Glomerular visceral epithelial cell (primary cell): ENCODE results near the gene ASMT.
"Not testable (repeated sequence)": the region's sequence is repeated elsewhere in the genome, so short reads cannot be mapped to it uniquely, and the experiment has no call there.

Source experiments
- DNase-seq: peaks from one replicate; pipeline ENCODE4 v3.0.0-alpha.2; 2016; ENCODE audit errors: extremely low spot score

ASMT gene

GRCh38 chrX:1614927-1615326 lies at the start of gene ASMT:
TSS of gene ASMT (plus strand) at chrX:1615059. CDS start at chrX:1615200, 141 bp downstream.
- DNase-seq = no peak

GRCh38 chrX:1574181-1574580 lies 40.7 kb upstream of the ASMT start:
- not testable (repeated sequence) for DNase-seq

DNA sequence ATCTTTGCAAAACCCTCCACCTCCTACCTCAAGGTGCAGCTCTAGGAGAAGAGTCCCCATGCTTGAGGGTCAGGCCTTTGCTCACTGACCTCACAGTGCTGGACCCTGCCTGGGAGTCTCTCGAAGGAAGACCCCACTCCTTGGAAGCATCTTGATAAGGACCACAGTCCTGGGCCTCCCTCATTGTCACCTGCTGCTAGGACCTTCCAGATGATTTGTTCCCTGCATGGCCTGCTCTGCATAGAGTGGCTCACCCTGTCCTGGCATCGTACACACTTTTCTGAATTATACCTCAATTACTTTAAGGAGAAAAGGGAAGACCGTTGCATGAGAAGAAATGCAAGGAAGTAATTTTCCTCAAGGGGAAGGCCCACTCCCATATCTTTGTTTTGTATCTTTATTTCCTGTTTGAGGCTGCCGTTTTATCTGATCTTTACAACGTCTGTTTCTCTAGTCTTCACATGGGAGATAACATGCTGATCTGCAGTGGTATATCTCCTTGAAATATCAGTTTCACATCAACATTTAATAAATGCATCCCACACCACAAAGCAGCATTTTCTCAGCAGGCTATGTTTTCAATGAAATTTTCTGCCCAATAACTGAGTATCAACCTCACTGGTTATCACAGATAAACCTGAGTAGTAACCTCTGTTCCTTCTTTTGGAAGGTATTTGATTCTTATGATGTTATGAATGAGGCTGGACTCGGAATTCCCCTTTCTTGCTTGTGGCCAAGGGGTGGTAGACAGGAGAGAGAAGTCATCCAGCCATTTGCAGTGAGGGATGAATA lies 38.5 kb upstream of the ASMT start:
- no peak for DNase-seq

DNA sequence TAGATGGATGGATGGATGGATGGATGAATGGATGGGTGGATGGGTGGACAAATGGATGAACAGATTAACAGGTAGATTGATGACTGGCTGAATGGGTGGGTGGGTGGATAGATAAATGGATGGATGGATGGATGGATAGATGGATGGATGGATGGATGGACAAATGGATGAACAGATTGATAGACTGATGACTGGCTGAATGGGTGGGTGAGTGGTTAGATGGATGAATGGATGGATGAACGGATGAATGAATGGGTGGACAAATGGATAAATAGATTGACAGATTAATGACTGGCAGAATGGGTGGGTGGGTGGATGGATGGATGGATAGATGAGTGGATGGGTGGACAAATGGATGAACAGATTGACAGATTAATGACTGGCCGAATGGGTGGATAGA lies 37.0 kb upstream of the ASMT start:
- no peak for DNase-seq

- DNase-seq = no peak
Observed at GRCh38 chrX:1578511-1579173, 36.2 kb upstream of the ASMT start.

DNA sequence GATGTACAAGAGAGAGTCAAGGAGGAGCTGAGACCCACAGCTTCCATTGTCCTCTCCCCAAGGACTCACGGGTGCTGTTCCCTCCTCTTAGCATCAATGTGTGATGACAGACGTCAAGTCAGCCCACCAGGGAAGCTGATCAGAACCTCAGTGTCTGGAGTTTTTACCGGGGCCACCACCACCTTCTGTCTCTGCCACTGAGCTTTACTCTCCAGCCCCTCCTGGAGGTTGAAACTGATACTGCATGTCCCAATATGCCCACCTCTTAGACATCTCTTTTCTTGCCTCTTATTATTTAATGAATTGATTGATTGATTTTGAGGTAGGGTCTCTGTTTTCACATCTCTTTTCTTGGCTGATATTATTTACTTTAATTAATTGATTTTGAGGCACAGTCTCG lies 33.7 kb upstream of the ASMT start:
- peak; percentile 69 for DNase-seq

DNA sequence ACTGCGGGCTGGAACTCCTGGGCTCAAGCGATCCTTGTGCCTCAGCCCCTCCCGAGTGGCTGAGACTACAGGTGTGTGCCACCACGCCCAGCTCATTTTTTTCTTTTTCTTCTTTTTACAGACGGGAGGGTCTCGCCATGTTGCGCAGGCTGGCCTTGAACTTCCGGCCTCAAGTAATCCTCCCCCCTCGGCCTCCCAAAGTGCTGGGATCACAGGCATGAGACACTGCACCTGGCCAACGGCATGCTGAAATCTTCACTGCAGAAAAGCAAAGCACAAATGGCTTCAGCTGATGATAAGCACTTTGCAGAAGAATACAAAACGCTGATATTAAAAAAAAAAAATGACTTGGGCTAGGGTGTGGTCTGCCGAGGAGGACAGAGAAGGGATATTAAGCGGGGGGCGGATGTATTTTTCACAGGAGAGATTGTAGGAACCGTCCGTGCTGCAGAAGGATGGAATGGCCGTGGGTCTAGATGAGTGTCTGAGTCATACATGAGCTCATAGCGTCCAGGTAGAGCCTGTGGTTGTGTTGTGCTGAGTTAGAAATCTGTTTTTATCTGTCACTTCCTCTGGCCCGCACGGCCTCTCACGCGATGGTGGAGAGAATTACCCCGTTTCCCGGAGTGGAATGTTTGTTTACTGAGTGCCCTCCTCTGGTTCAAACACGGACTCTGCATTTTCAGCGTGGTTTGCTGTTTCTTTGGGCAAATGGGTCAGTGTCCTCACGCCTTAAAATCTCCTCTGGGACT lies 32.0 kb upstream of the ASMT start:
- DNase-seq = no peak

- DNase-seq = no peak
Observed at GRCh38 chrX:1584237-1585011, 30.4 kb upstream of the ASMT start.

DNA sequence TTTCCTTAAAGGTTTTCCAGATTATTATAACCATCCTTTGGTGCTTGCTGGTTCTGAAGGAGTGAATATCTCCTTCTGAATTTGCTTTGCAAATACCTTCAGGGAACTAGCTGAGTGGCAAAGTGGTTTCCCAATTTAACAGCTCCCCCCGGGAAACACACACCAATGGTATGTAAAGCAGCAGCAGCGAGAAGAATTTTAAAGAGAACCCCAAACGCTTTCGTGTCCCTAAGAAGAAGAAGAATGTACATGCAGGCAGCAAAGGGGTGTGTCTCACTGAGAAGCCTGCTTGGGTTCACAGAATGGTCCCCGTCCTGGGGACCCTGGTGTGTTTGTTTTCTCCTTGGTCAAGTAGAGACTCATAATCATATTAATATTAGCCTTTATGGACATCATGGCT lies 27.7 kb upstream of the ASMT start:
- DNase-seq = no peak

DNA sequence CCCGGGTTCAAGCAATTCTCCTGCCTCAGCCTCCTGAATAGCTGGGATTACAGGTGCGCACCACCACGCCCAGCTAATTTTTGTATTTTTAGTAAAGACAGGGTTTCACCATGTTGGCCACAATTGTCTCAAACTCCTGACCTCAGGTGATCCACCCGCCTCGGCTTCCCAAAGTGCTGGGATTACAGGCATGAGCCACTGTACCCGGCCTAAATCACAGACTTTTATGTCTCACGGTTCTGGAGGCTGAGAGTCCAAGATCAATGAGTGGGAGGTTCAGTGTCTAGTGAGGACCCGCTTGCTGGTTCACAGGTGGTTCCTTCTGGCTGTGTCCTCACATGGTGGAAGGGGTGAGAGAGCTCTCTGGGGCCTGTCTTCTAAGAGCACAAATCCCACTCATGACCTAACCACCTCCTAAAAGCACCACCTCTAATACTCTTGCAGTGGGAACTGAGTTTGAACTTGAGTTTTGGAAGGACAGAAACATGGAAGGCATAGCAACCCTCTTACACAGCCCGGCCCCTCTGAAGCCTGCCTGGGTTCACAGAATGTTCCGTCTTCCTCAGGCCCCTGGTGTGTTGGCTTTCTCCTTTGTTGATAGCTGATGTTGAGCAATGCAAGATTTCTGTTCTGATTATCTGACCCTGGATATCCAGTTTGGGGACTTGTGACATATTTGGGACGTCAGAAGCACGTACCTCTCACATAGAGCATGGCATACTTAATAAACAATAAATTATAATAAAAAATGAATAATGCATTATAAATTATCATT lies 25.3 kb upstream of the ASMT start:
- no peak for DNase-seq

DNA sequence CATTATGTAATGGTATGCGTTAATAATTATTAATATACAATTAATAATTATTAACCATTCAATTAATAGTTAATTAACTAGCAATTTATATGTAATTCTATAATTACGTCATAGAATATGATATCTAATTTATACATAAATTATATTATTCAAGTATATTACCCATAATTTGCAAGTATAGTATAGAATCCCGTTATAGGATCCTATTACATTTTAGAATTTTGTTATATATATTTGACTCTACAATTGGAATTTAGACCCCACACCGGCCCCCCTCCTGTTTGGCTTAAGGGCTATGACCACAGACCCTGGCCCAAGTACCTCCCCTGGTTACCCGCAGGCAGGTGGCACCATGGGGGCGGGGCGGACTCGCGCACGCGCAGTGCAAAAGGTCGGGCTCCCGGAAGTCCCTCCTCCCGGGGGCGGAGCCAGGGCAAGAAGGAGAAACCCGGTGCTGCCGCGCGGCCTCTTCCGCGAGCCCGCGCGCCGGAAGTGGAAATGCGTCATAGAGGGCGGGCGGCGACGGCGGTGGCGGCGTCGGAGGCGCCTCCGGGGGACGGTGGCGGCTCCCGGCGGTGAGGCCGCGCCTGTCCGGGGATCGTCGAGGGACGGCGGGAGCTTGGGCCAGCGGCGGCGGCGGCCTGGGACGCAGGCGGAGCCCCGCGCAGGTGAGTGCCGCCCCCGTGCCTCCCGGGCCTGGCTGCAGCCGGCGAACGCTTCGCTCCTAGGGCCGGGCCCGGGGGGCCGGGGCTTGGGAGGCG lies 23.6 kb upstream of the ASMT start, which contains the start of gene AKAP17A:
Gene AKAP17A, plus strand, starts transcription at position 503 of the 761 bp plus-strand sequence. CDS start 1,859 bp downstream, outside the sequence.
- DNase-seq = peak; percentile 97

GRCh38 chrX:1591863-1592469 lies 22.9 kb upstream of the ASMT start:
- no peak for DNase-seq

GRCh38 chrX:1592470-1593142 lies 22.3 kb upstream of the ASMT start:
- peak; percentile 42 for DNase-seq

GRCh38 chrX:1593286-1594271 lies 21.3 kb upstream of the ASMT start:
- DNase-seq = no peak

GRCh38 chrX:1595711-1596060 lies 19.2 kb upstream of the ASMT start:
- DNase-seq = no peak

DNA sequence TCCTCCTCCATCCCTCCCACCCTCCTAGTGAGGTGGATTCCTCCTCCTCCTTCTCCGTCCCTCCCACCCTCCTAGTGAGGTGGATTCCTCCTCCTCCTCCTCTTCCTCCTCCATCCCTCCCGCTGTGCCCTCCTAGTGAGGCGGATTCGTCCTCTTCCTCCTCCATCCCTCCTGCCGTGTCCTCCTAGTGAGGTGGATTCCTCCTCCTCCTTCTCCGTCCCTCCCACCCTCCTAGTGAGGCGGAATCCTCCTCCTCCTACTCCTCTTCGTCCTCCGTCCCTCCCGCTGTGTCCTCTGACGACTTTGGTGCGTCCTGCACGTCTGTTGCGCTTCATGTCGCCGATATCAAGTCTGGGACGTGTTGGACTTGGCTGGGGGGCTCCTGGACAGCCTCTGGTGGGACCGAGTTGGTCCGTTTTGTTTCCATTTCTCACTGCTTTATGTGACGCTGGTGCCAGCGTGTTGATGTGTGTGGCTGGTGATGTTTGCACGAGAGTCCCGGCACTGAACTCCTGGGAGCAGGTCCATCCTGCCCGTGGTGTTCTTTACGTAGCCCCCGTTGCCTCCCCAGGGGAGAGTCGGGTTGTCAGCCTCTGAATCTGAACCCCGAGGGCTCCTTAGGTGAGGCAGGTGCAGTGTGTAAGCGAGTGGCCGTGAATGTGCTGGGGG lies 18.0 kb upstream of the ASMT start:
- no peak for DNase-seq

- no peak for DNase-seq
Observed at GRCh38 chrX:1597345-1598020, 17.4 kb upstream of the ASMT start.
